Sigmoid colon (tissue), 7 donors: ENCODE measurements around the gene ZBTB7C. TPM values are rescaled to one million over a fixed set of nuclear protein-coding genes. Genes with fewer than 3 reads are reported as not detected.

Experiments used
- DNase-seq: peaks from one replicate; pipeline ENCODE4 v3.0.0-alpha.2; 2019
- H3K27ac ChIP-seq, 4 donors: fragments of 200-600 bp; sonication (generic); one replicate each; pipeline ENCODE4 v1.5.1; 2016 to 2019; ENCODE audit warnings: mild to moderate bottlenecking in 1 of 4
- H3K27me3 ChIP-seq, 3 donors: fragments of 200-600 bp; sonication (generic); one replicate each; pipeline ENCODE4 v1.5.1; 2019; ENCODE audit warnings: mild to moderate bottlenecking in 1 of 3
- H3K36me3 ChIP-seq, 4 donors: fragments of 200-600 bp; sonication (generic); one replicate each; pipeline ENCODE4 v1.5.1; 2016 to 2019
- H3K4me1 ChIP-seq, 4 donors: fragments of 200-600 bp; sonication (generic); one replicate each; pipeline ENCODE4 v1.5.1; 2017 to 2019
- H3K4me3 ChIP-seq, 4 donors: fragments of 200-600 bp; sonication (generic); one replicate each; pipeline ENCODE4 v1.5.1; 2017 to 2019; ENCODE audit warnings: mild to moderate bottlenecking in 2 of 4, moderate library complexity in 1 of 4
- H3K9me3 ChIP-seq, 4 donors: fragments of 200-600 bp in 3 of 4; sonication (generic) in 3 of 4; one replicate each; pipeline versions ENCODE4 v1.5.1 to v1.6.1; 2013 to 2019
- CTCF ChIP-seq, 4 experiments: fragments of 450-650 bp in 3 of 4; fragments of 200-600 bp in 1 of 4; IDR thresholded peaks; one replicate each; pipeline ENCODE4 v1.5.1; 2016 to 2019; ENCODE audit warnings: antibody characterized with exemption in 4 of 4, mild to moderate bottlenecking in 3 of 4, moderate library complexity in 2 of 4
- EP300 ChIP-seq, 4 donors: sonication (generic); formaldehyde crosslinking; IDR thresholded peaks; one replicate each; pipeline ENCODE4 v1.6.1; 2017; ENCODE audit warnings: antibody characterized with exemption in 4 of 4
- POLR2A ChIP-seq, 2 donors: fragments of 450-650 bp; IDR thresholded peaks; one replicate each; pipeline ENCODE4 v1.6.1; 2016; ENCODE audit warnings: antibody characterized with exemption in 2 of 2, mild to moderate bottlenecking in 2 of 2, moderate library complexity in 2 of 2
- POLR2AphosphoS5 ChIP-seq, 4 donors: sonication (generic); formaldehyde crosslinking; IDR thresholded peaks; one replicate each; pipeline ENCODE4 v1.6.1; 2017; ENCODE audit warnings: antibody characterized with exemption in 4 of 4
- WGBS, 2 donors: extraction: QIAGEN DNeasy Blood & Tissue Kit; methylation state at CpG; one replicate each; pipeline ENCODE4 v1.1.7; 2013; 5-methylcytosine and 5-hydroxymethylcytosine counted together
- intact Hi-C: fragments of 100-400 bp; cut with DNase I; formaldehyde crosslinking; loops from one replicate; pipeline ENCODE4 v1.15.1; 2023
- polyA plus RNA-seq, 3 donors: library from polyadenylated mRNA; stranded (reverse); fragments of 200-250 nt; gene quantifications; one replicate each; pipeline ENCODE4 v1.2.3, GENCODE V29; 2013
- total RNA-seq, 4 donors: library from RNA; depleted of rRNA; stranded (reverse); fragments of >200 nt; gene quantifications; one replicate each; pipeline ENCODE4 v1.1.0, GENCODE V29; 2016
- donor health status: healthy with polysubstance abuse.
- donor health status: Bipolar disorder and iron deficiency.
- donor health status: healthy.

ZBTB7C gene
- total and polyA plus RNA-seq, 7 donors, result 0.41 to 18.6 (median 1.7) TPM

- DNase-seq, result peak; percentile 12
- Histone ChIP-seq H3K27ac (no peak overlapping the region), H3K27me3 (peaks cover 0 to 19% (median 10%) of the 10 kb centered on the region in 3 donors), H3K4me1 (peaks cover 0 to 8% (median 0%) of the 10 kb centered on the region in 4 donors), H3K9me3 (no peaks in the 10 kb centered on the region), H3K4me3 (no peak overlapping the region), H3K36me3 (no peaks in the 10 kb centered on the region)
- intact Hi-C loops, result no loop called here
- TF ChIP-seq POLR2AphosphoS5 (IDR thresholded peaks at IDR 0.05) (no peak), EP300 (IDR thresholded peaks at IDR 0.05) (no peak), CTCF (IDR thresholded peaks at IDR 0.05) (no peak), POLR2A (IDR thresholded peaks at IDR 0.05) (no peak)
- 91 to 93% methylated on average over 8 of the region's 8 CpGs for WGBS, 2 donors
Observed at GRCh38 chr18:48026216-48026615, 383.0 kb downstream of the ZBTB7C start.

GRCh38 chr18:48024881-48025660, 384.1 kb downstream of the ZBTB7C start:
- H3K27me3 ChIP-seq, result peaks cover 0 to 20% (median 10%) of the 10 kb centered on the region in 3 donors
- 88 to 92% methylated on average over 7 of the region's 7 CpGs for WGBS, 2 donors
- H3K36me3 ChIP-seq, result no peaks in the 10 kb centered on the region
- no peak overlapping the region for H3K4me3 ChIP-seq
- no peaks in the 10 kb centered on the region for H3K9me3 ChIP-seq
- peaks cover 0 to 8% (median 0%) of the 10 kb centered on the region in 4 donors for H3K4me1 ChIP-seq
- DNase-seq, result peak; percentile 50
- intact Hi-C loops, result no loop called here
- H3K27ac ChIP-seq, result no peak overlapping the region
- no peak for TF ChIP-seq CTCF (IDR thresholded peaks at IDR 0.05)
- no peak for TF ChIP-seq POLR2A (IDR thresholded peaks at IDR 0.05)
- TF ChIP-seq POLR2AphosphoS5 (IDR thresholded peaks at IDR 0.05), result no peak
- TF ChIP-seq EP300 (IDR thresholded peaks at IDR 0.05), result no peak

- TF ChIP-seq CTCF (IDR thresholded peaks at IDR 0.05), result no peak
- TF ChIP-seq POLR2AphosphoS5 (IDR thresholded peaks at IDR 0.05), result no peak
- no peak for TF ChIP-seq EP300 (IDR thresholded peaks at IDR 0.05)
- no peak for TF ChIP-seq POLR2A (IDR thresholded peaks at IDR 0.05)
- H3K36me3 ChIP-seq, result no peaks in the 10 kb centered on the region
- H3K4me1 ChIP-seq, result peaks cover 0 to 8% (median 0%) of the 10 kb centered on the region in 4 donors
- no peak overlapping the region for H3K27ac ChIP-seq
- WGBS, 2 donors, result 62 to 78% methylated on average over 4 of the region's 4 CpGs
- H3K27me3 ChIP-seq, result peaks cover 0 to 20% (median 10%) of the 10 kb centered on the region in 3 donors
- intact Hi-C loops, result no loop called here
- no peaks in the 10 kb centered on the region for H3K9me3 ChIP-seq
- DNase-seq, result peak; percentile 50
- H3K4me3 ChIP-seq, result no peak overlapping the region
Observed at GRCh38 chr18:48024009-48024512, 385.1 kb downstream of the ZBTB7C start.

GRCh38 chr18:48023334-48024008, 385.7 kb downstream of the ZBTB7C start:
- DNase-seq, result peak; percentile 48
- H3K4me3 ChIP-seq, result no peak overlapping the region
- peaks cover 0 to 8% (median 0%) of the 10 kb centered on the region in 4 donors for H3K4me1 ChIP-seq
- intact Hi-C loops, result no loop called here
- TF ChIP-seq EP300 (IDR thresholded peaks at IDR 0.05), result no peak
- no peak for TF ChIP-seq POLR2AphosphoS5 (IDR thresholded peaks at IDR 0.05)
- TF ChIP-seq CTCF (IDR thresholded peaks at IDR 0.05), result no peak
- no peak for TF ChIP-seq POLR2A (IDR thresholded peaks at IDR 0.05)
- no peaks in the 10 kb centered on the region for H3K9me3 ChIP-seq
- no peak overlapping the region for H3K27ac ChIP-seq
- H3K36me3 ChIP-seq, result no peaks in the 10 kb centered on the region
- WGBS, 2 donors, result 17 to 44% methylated on average over 9 of the region's 9 CpGs
- peaks cover 0 to 20% (median 10%) of the 10 kb centered on the region in 3 donors for H3K27me3 ChIP-seq
